IMR-90 (cell line): ENCODE results near the gene STX1B.

ENCODE experiments used
- BHLHE40 ChIP-seq: fragments of 150-350 bp; IDR thresholded peaks from 2 replicates; pipeline ENCODE4 v1.6.1; 2016; ENCODE audit warnings: mild to moderate bottlenecking, low read depth, low read length
- CTCF ChIP-seq: conservative IDR thresholded peaks from 2 replicates; pipeline ENCODE4 v1.5.1; 2012; ENCODE audit warnings: mild to moderate bottlenecking, low read depth, low read length, improper control_type of control experiment
- ELK1 ChIP-seq: fragments of 150-350 bp; IDR thresholded peaks from 2 replicates; pipeline ENCODE4 v1.6.1; 2016; ENCODE audit warnings: low read depth, mild to moderate bottlenecking, low read length, moderate library complexity, borderline replicate concordance
- MAZ ChIP-seq: IDR thresholded peaks from 2 replicates; pipeline ENCODE4 v1.6.1; 2012; ENCODE audit warnings: low read depth, mild to moderate bottlenecking, low read length, improper control_type of control experiment, moderate library complexity, borderline replicate concordance
- MXI1 ChIP-seq: IDR thresholded peaks from 2 replicates; pipeline ENCODE4 v1.6.1; 2012; ENCODE audit warnings: low read depth, mild to moderate bottlenecking, low read length, moderate library complexity, borderline replicate concordance
- POLR2A ChIP-seq: IDR thresholded peaks from 2 replicates; pipeline ENCODE4 v1.6.1; 2012; ENCODE audit warnings: mild to moderate bottlenecking, low read depth, low read length
- RAD21 ChIP-seq: IDR thresholded peaks from 2 replicates; pipeline ENCODE4 v1.6.1; 2012; ENCODE audit warnings: low read length, improper control_type of control experiment
- RCOR1 ChIP-seq: IDR thresholded peaks from 2 replicates; pipeline ENCODE4 v1.6.1; 2012; ENCODE audit warnings: mild to moderate bottlenecking, low read length, improper control_type of control experiment; ENCODE audit not compliant: insufficient replicate concordance
- RFX5 ChIP-seq: IDR thresholded peaks from 2 replicates; pipeline ENCODE4 v1.8.0; 2012; ENCODE audit warnings: low read depth, mild to moderate bottlenecking, low read length, moderate library complexity

DNA sequence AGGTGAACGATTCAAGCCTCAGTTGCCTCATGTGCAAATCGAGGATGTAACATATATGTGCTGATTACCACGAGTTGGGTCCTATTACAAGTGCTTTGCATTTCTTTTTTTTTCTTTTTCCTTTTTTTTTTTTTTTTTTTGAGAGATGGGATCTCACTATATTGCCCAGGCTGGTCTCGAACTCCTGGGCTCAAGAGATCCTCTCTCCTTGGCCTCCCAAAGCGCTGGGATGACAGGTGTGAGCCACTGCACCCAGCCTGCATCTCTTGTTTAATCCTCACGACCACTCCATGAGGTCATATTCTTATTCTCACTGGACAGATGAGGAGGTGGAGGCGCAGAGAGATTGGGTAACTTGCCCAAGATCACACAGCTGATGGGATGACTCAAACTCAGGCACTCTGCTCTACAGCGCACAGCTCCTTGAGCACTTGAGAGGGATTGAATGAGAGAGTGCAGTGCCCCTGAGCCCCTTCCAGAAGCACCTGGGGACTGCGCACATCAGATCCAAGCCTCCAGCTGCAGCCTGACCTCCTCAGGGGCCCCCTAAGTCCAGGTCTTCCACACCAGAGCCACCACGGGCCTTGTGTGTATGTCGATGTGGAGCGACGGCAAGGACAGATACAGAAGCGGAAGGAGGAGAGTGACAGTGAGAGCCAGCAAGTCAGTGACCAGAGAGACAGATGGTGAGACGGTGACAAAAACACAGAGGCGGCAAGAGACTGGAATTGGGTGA, 4.9 kb downstream of the STX1B start:
- no peak for TF ChIP-seq CTCF
- TF ChIP-seq POLR2A = no peak
- TF ChIP-seq RFX5 = no peak
- peak; percentile 59 for TF ChIP-seq RCOR1
- no peak for TF ChIP-seq RAD21
- TF ChIP-seq MAZ = no peak
- TF ChIP-seq MXI1 = no peak
- TF ChIP-seq ELK1 = no peak
- TF ChIP-seq BHLHE40 = no peak
